H54 (cell line): Measurements from ENCODE around the gene SLC66A1.

ENCODE experiments used
- DNase-seq: peaks from one replicate; pipeline ENCODE4 v3.0.0; 2011; ENCODE audit warnings: low spot score, mixed read lengths; ENCODE audit not compliant: insufficient read length
- FAIRE-seq: peaks from 3 replicates; lab custom pipeline; 2011; peaks lifted over from hg19 to GRCh38; lab: Jason Lieb, UNC
- POLR2A ChIP-seq: IDR thresholded peaks from 2 replicates; pipeline ENCODE4 v1.6.1; 2011; ENCODE audit warnings: low read depth, mild to moderate bottlenecking, low read length

SLC66A1 gene

GRCh38 chr1:19325368-19325957 lies 13.3 kb downstream of the SLC66A1 start:
- DNase-seq: no peak
- FAIRE-seq: no peak
- no peak for TF ChIP-seq POLR2A

DNA sequence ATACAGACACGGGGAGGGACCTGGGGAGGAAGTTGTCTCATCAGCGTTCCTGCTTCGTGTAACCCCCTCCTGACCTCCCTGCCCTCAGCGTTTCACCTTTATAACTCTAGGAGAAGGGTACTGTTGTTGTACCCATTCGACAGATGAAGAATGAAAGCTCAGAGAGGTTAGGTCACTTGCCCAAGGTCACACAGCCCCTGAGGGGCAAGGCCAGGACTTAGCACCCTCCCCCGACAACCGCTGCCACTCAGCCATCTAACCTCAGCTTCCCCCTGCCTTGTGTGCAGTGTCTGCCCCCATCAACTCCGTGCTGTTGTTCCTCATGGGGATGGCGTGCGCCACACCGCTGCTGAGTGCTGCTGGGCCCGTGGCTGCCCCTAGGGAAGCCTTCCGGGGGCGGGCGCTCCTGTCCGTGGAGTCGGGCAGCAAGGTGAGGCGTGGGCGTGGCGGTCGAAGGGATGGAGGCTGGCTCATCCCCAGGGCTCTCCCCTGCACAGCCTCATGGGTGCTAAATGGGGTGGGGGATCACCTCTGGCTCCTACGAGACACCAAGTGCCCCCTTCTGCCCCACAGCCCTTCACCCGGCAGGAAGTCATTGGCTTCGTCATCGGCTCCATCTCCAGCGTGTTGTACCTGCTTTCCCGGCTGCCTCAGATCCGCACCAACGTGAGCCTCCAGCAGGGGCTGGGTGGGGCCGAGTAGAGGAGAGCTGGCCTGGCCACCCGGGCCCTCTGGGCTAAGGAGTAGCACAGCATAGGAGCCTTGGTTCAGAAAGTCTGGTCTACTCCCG lies 14.0 kb downstream of the SLC66A1 start:
- FAIRE-seq: no peak
- no peak for DNase-seq
- TF ChIP-seq POLR2A: no peak

DNA sequence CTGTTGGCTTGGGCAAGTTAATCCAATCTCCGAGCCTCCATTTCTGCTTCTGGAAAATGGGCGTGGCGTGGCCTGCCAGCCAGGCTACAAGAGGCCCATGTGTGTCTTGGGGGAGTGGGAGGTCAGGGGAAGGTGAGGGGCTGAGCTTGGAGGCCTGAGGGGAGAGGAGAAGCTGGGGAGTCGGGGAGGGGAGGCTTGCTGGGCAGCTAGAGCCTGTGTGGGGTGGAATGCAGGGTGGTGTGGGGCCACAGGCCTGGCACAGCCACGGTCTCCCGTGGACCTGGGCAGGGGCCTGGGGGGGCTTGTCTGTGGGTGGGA lies 14.6 kb downstream of the SLC66A1 start:
- no peak for DNase-seq
- FAIRE-seq: no peak
- no peak for TF ChIP-seq POLR2A

- TF ChIP-seq POLR2A: no peak
Measured at GRCh38 chr1:19327301-19327700, 15.2 kb downstream of the SLC66A1 start.

GRCh38 chr1:19327736-19328135 lies 15.6 kb downstream of the SLC66A1 start:
- TF ChIP-seq POLR2A: no peak
- FAIRE-seq (no peak), DNase-seq (no peak)

More at GRCh38 chr1:19327301-19327700, 15.2 kb downstream of the SLC66A1 start:
- DNase-seq: no peak
- no peak for FAIRE-seq

GRCh38 chr1:19328486-19328885 lies 16.4 kb downstream of the SLC66A1 start:
- TF ChIP-seq POLR2A: no peak
- DNase-seq: no peak
- no peak for FAIRE-seq

DNA sequence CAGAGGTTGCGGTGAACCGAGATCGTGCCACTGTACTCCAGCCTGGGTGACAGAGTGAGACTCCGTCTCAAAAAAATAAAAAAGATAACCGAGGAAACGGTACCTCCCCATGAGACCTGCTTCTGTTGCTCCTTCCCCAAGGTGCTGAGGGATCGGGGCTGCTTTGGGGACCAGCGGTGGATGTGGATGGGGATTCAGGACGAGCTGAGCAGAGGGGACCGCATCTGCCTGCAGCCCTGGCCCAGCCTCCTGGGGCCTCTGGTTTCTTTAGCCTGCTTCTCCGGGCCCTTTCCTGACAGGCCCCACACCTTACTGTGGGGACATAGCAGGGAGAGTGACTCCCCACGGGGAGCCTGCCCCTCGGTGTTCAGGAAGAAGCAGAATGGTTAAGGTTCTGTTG lies 17.1 kb downstream of the SLC66A1 start:
- FAIRE-seq (no peak), DNase-seq (no peak)
- TF ChIP-seq POLR2A: no peak

GRCh38 chr1:19329611-19330010 lies 17.5 kb downstream of the SLC66A1 start:
- no peak for TF ChIP-seq POLR2A
- DNase-seq (no peak), FAIRE-seq (no peak)

DNA sequence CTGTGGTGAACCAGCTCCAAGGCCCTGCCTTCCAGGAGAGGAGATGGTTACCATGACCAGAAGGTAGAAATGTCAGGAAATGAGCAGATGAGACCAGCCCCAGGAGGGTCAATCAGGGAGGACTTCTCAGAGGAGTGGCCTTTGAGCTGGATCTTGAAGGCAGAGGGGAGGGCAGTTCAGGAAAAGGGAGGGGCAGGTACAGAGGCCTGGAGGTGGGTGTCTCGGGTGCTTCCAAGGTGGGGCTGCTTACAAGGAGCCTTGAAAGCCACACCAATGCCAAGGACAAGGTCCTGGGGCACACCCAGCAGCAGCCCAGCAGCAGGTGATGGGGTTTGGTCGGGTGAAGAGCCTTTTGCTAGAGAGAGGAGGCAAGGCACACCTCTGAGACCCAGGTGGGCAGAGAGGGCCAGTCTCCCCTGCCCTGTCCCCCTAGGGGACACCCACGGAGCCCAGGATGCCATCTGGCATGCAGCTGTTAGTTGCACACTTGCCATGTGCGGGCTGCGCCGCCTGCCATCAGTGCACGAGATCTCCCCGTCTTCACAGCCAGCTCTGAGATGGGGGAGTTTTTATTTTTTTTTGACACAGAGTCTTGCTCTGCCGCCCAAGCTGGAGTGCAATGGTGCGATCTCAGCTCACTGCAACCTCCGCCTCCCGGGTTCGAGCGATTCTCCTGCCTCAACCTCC lies 18.5 kb downstream of the SLC66A1 start:
- FAIRE-seq (no peak), DNase-seq (no peak)
- TF ChIP-seq POLR2A: no peak

DNA sequence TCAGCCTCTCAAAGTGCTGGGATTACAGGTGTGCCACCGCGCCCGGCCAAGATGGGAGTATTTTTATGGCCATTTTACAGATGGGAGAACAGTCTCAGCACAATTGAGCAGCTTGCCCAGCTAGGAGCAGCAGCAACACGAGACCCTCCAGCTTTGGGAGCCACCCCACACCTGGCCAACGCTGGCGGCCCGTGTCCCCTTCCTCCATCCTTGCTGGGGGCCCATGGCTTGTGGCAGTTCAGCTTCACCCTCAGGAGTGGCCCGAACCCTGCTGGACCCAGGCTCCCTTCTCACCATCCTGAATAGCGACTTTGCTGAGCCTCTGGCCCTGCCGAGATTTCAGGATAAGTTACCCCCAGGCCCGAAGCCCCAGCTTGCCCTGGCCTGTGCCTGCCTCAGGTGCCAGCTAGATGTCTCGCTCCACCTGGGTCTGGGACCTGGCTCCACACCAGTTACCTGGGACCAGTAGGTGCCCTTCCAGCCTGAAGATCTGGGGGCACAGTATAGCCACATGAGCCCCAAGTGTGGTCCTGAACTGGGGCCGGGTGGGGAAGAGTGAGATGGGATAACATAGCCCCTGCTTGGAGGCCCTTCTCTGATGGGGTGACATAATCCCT lies 19.2 kb downstream of the SLC66A1 start:
- FAIRE-seq (no peak), DNase-seq (no peak)
- no peak for TF ChIP-seq POLR2A

DNA sequence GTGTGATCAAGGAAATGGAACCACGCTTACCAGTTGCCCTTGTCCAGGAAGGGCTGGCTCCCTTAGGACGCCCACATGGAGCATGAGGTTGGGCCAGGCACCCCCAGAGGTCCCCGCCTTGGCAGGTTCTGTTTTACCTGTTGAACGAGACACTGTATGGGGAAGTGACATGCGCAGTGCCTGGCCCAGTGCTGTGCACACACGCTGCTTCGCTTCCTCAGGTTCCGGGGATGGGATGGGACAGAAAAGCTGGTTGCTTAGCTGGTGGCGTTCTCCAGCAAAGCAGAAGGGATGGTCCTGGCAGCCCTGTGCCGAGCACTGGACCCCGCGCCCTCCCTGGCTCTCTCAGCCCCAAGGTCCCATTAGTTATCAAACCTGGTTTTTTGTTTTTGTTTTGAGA lies 20.7 kb downstream of the SLC66A1 start:
- FAIRE-seq: no peak
- no peak for DNase-seq
- no peak for TF ChIP-seq POLR2A

DNA sequence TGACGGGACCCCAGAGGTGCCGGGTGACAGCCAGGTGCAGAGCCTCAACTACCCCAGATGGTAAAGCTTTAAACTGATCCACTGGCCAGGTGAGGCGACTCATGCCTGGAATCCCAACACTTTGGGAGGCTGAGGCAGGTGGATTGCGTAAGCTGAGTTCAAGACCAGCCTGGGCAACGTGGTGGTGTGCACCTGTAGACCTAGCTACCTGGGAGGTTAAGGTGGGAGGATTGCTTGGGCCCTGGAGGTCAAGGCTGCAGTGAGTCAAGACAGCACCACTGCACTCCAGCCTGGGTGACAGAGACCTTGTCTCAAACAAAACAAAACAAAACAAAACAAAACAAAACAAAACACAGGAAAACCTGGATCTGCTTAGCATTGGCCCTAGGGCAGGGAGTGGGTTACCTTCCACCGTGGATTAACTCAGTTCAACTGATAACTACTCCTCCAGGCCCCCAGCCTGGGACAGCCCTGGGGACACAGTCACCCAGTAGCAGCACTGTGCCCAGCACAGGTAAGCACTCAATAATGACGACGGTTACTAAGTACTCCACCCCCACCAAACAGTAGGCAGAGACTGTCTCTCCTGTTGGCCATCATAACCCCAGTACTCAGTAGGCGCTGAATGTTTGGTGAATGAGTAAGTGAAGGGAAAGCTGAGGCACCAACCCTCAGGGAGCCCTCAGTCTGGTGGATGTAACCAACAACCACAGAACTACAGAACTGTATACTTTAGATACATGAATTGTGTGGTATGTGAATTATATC lies 21.6 kb downstream of the SLC66A1 start:
- DNase-seq: no peak
- TF ChIP-seq POLR2A: no peak
- no peak for FAIRE-seq

DNA sequence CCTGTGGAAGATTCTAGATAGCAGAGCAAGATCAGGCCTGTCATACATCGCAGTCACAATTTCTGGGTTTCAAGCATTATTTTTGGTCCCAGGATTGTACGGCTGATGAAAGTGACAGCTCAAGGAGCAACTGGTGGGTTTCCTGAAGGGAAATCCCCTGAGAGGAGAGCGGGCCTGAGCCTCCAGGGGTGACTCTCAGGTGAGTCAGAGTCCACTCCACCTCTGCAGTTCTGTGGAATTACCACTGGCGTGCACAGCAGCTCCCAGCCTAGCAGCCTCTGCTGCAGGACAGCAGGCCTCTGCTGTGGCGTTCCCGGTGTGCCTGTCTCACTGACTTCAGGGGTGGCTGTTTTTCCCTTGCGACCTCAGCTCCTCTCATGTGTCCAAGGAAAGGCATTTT lies 24.4 kb downstream of the SLC66A1 start:
- TF ChIP-seq POLR2A: no peak

More for the DNA sequence above, 24.4 kb downstream of the SLC66A1 start:
- DNase-seq (peak; percentile 36), FAIRE-seq (no peak)
